C4-2B (cell line): ENCODE measurements around the gene ARHGAP45.

Source experiments
- H3K27ac ChIP-seq: fragments of 450-650 bp; 2 replicates; pipeline ENCODE4 v1.5.1; 2017
- ZFX ChIP-seq: fragments of 450-650 bp; IDR thresholded peaks from 2 replicates; pipeline ENCODE4 v1.6.1; 2017
- TF ChIP-seq, protein P1 (sequence below): fragments of 450-650 bp; conservative IDR thresholded peaks from 2 replicates; pipeline ENCODE4 v1.5.1; 2017; ENCODE audit warnings: mild to moderate bottlenecking

The ARHGAP45 gene

DNA sequence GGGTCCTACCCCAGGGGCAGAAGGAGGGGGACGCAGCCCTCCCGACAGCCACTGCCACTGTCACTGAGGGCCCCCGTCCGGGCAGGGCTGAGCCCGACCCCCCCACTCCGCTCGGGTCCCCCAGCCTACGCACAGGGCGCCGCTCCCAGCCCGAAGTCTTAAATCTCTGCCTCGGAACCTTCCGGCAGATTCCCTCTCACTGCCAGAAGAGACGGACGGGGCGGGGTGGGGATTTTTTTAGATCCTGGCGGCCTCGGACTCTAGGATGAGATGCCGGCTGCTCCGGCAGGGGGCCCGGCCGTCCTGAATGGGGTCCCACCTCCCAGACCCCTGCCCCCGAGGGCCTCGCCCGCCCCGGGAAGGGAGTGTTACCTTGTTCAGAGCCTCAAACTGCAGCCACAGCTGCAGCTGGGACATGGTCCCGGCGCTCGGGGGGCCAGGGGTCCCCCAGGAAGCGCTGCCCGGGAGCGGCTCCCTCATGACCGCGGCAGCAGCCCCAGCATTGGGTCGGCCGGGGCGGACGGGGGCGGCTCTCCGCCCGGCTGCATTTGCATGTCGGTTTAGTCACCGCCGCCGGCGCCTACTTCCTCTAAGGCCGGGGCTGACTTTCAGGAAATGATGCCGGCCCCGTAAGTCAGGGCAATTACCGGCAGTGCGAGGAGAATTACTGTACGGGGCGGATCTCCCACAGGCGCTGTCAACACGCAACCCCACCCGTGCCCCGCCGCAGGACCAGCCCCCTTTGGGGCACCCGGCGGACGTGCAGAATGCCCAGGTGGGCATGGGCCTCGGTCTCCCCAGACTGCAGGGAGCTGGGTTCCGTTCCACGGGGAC lies 65.0 kb downstream of the ARHGAP45 start:
- TF ChIP-seq ZFX: no peak
- TF ChIP-seq, protein P1, sequence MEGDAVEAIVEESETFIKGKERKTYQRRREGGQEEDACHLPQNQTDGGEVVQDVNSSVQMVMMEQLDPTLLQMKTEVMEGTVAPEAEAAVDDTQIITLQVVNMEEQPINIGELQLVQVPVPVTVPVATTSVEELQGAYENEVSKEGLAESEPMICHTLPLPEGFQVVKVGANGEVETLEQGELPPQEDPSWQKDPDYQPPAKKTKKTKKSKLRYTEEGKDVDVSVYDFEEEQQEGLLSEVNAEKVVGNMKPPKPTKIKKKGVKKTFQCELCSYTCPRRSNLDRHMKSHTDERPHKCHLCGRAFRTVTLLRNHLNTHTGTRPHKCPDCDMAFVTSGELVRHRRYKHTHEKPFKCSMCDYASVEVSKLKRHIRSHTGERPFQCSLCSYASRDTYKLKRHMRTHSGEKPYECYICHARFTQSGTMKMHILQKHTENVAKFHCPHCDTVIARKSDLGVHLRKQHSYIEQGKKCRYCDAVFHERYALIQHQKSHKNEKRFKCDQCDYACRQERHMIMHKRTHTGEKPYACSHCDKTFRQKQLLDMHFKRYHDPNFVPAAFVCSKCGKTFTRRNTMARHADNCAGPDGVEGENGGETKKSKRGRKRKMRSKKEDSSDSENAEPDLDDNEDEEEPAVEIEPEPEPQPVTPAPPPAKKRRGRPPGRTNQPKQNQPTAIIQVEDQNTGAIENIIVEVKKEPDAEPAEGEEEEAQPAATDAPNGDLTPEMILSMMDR: no peak
- no peak overlapping the region for H3K27ac ChIP-seq

GRCh38 chr19:1132552-1133383 lies 65.8 kb downstream of the ARHGAP45 start:
- H3K27ac ChIP-seq: no peak overlapping the region
- TF ChIP-seq ZFX: no peak
- TF ChIP-seq, protein P1: no peak

- no peak for TF ChIP-seq ZFX
- TF ChIP-seq, protein P1: no peak
- H3K27ac ChIP-seq: no peak overlapping the region
Observed at GRCh38 chr19:1133471-1133929, 66.5 kb downstream of the ARHGAP45 start.

- TF ChIP-seq, protein P1: no peak
- TF ChIP-seq ZFX: no peak
- H3K27ac ChIP-seq: no peak overlapping the region
Observed at GRCh38 chr19:1134431-1134830, 67.5 kb downstream of the ARHGAP45 start.

DNA sequence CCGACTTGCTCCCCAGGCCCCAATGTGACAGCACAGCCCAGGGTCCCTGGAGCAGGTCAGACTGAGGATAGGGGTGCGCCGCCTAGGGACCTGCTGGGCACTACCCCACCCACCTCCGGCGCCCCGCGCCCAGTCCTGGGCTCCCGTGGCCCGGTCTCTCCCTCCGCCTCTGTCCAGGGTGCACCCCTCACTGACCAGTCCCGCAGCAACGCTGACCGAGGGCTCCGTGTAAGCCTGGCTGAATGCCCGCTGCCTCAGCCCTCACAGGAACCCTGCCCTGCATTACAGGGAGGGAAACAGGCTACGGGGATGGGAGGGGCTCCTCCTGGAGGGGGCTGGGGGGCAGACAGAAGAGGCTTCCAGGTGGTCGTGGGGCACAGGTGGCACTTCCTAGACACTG lies 68.5 kb downstream of the ARHGAP45 start:
- TF ChIP-seq, protein P1: no peak
- no peak for TF ChIP-seq ZFX
- H3K27ac ChIP-seq: no peak overlapping the region

DNA sequence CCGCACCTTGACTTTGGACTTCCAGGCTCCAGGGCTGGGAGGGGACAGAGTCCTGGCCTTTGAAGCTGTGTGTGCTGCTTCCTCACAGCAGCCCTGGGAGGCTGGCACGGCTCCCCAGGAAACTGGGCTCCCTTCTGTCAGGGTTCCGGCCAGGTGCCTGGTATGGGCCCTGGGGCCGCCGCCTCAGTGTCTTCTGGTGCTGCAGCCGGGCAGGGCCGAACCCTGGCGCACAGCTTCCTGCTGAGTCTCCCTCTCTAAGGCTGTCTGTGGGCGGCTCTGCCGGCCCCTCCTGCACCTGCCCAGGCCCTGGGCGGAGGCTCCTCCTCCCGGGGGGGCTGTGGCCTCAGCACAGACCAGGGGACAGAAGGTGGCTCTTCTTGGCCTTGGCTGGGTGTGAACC lies 69.2 kb downstream of the ARHGAP45 start:
- TF ChIP-seq, protein P1: no peak
- TF ChIP-seq ZFX: no peak
- no peak overlapping the region for H3K27ac ChIP-seq
